H1 (cell line): ENCODE data around the gene SHQ1. TPM values are rescaled to one million over a fixed set of nuclear protein-coding genes. Genes with fewer than 3 reads are reported as not detected.

Experiments
- CBX8 ChIP-seq: fragments of 300-800, 300-1000 bp; sonication (generic); IDR thresholded peaks from 2 replicates; pipeline ENCODE4 v1.7.1; 2016; ENCODE audit warnings: low read depth, low read length, borderline replicate concordance
- CHD7 ChIP-seq: fragments of 300-600 bp; sonication (generic); IDR thresholded peaks from 2 replicates; pipeline ENCODE4 v1.7.1; 2012; ENCODE audit warnings: low read length, moderate library complexity, mild to moderate bottlenecking, inconsistent platforms; ENCODE audit not compliant: insufficient replicate concordance
- HDAC2 ChIP-seq, 2 experiments: fragments of 300-600 bp in 1 of 2; sonication (generic) in 1 of 2; IDR thresholded peaks; 2 replicates each; pipeline ENCODE4 v1.6.1; 2011 to 2012; ENCODE audit warnings: low read depth in 2 of 2, low read length in 2 of 2, mild to moderate bottlenecking in 2 of 2, moderate library complexity in 2 of 2, borderline replicate concordance in 1 of 2, inconsistent platforms in 1 of 2
- POU5F1 ChIP-seq: IDR thresholded peaks from 2 replicates; pipeline ENCODE4 v1.6.1; 2011; ENCODE audit warnings: low read depth, mild to moderate bottlenecking, low read length, moderate library complexity
- TCF12 ChIP-seq: IDR thresholded peaks from 2 replicates; pipeline ENCODE4 v1.6.1; 2011; ENCODE audit warnings: low read depth, mild to moderate bottlenecking, low read length
- polyA plus RNA-seq, 7 experiments: library from polyadenylated mRNA; depleted of rRNA in 3 of 7; stranded (reverse) in 5 of 7; unstranded in 2 of 7; fragments of >200 nt in 5 of 7; fragments of 200-250 nt in 2 of 7; gene quantifications; 1 replicate in 5 of 7; 2 replicates in 1 of 7; 4 replicates in 1 of 7; pipeline versions ENCODE4 v1.2.1 to v1.2.3, GENCODE V29; 2011 to 2013; ENCODE audit warnings: missing spikeins in 2 of 7, mixed read lengths in 2 of 7
- total RNA-seq: library from RNA; stranded (reverse); fragmentation: NEBNext Ultra II Directional; extraction: Animal tissue kit (Norgen Biotek cat#: 25700); gene quantifications from 2 replicates; pipeline ENCODE4 v1.2.1, GENCODE V29; 2021

The SHQ1 gene
- total and polyA plus RNA-seq, 2 of the 8 experiments (the other 6 are each of a cell fraction or from before 2014, with no cell fraction given), result 10.7 to 34.4 TPM

- TF ChIP-seq CHD7 (no peak), HDAC2 (IDR thresholded peaks at IDR 0.05; ENCODE audit: borderline replicate concordance in 1 of 2, low read depth in 2 of 2, low read length in 2 of 2) (no peak), CBX8 (no peak), TCF12 (no peak), POU5F1 (no peak)
These were observed 27.8 kb downstream of the SHQ1 start (continued) for GRCh38 chr3:72820415-72820814.
